ENCODE data around the gene DYNC1I1. TPM values are rescaled to one million over a fixed set of nuclear protein-coding genes. Genes with fewer than 3 reads are reported as not detected.

The DYNC1I1 gene
- total RNA-seq, 2 experiments from 2014 or later = 0.08 TPM; not detected in 1

DNA sequence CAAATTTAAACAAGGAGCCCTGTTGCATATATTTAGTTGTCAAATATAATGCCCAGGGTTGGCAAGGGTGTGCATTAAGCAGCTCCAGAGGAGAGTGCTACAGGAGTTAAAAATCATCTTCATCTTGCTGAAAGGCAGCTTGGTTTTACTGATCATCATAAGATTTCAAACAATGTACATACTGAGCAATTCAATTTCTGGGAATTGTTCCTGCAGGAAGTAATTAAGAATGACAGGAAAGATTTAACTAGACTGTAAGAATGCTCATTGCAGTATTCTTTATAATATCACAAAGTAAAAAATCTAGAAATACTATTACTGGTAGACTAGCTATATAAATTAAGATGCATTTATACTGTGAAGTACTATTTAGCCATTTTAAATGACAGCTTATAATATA is 153.6 kb downstream of the DYNC1I1 start:
- Histone ChIP-seq H3K4me3 (ENCODE audit: low read length) (no peak overlapping the region), H3K36me3 (ENCODE audit: insufficient read depth, low read length) (no peaks in the 10 kb centered on the region), H3K4me1 (ENCODE audit: insufficient read depth, low read length) (no peaks in the 10 kb centered on the region), H3K27ac (ENCODE audit: low read depth in 1 of 2, low read length in 2 of 2) (no peak overlapping the region), H3K27me3 (ENCODE audit: control insufficient read depth in 1 of 2, insufficient read depth in 2 of 2, low read length in 2 of 2) (peaks cover 0 to 9% of the 10 kb centered on the region in 2 experiments), H3K9me3 (ENCODE audit: control insufficient read depth in 1 of 2, insufficient read depth in 1 of 2, low read length in 2 of 2) (no peaks in the 10 kb centered on the region)
- H3K27me3 Mint-ChIP-seq = peaks cover 27% of the 10 kb centered on the region
- H3K36me3 Mint-ChIP-seq (ENCODE audit: low read depth) = no peaks in the 10 kb centered on the region
- H3K4me1 Mint-ChIP-seq (ENCODE audit: low read depth) = no peaks in the 10 kb centered on the region
- ATAC-seq (ENCODE audit: poor library complexity) (no peak), DNase-seq (no peak)
- intact Hi-C loops (cut with DNase I, micrococcal nuclease) = no loop called here
- H3K4me3 Mint-ChIP-seq = no peak overlapping the region
- TF ChIP-seq, protein P1, sequence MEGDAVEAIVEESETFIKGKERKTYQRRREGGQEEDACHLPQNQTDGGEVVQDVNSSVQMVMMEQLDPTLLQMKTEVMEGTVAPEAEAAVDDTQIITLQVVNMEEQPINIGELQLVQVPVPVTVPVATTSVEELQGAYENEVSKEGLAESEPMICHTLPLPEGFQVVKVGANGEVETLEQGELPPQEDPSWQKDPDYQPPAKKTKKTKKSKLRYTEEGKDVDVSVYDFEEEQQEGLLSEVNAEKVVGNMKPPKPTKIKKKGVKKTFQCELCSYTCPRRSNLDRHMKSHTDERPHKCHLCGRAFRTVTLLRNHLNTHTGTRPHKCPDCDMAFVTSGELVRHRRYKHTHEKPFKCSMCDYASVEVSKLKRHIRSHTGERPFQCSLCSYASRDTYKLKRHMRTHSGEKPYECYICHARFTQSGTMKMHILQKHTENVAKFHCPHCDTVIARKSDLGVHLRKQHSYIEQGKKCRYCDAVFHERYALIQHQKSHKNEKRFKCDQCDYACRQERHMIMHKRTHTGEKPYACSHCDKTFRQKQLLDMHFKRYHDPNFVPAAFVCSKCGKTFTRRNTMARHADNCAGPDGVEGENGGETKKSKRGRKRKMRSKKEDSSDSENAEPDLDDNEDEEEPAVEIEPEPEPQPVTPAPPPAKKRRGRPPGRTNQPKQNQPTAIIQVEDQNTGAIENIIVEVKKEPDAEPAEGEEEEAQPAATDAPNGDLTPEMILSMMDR (IDR thresholded peaks at IDR 0.05) = no peak
- H3K27ac Mint-ChIP-seq = no peak overlapping the region
- ChIA-PET CTCF (no interaction called here), POLR2A (no interaction called here)
- no peaks in the 10 kb centered on the region for H3K9me3 Mint-ChIP-seq

GRCh38 chr7:95927756-95928155 is 155.4 kb downstream of the DYNC1I1 start:
- Histone ChIP-seq H3K27me3 (ENCODE audit: control insufficient read depth in 1 of 2, insufficient read depth in 2 of 2, low read length in 2 of 2) (peaks cover 0 to 8% of the 10 kb centered on the region in 2 experiments), H3K4me1 (ENCODE audit: insufficient read depth, low read length) (no peaks in the 10 kb centered on the region), H3K36me3 (ENCODE audit: insufficient read depth, low read length) (no peaks in the 10 kb centered on the region), H3K27ac (ENCODE audit: low read depth in 1 of 2, low read length in 2 of 2) (no peak overlapping the region), H3K4me3 (ENCODE audit: low read length) (no peak overlapping the region), H3K9me3 (ENCODE audit: control insufficient read depth in 1 of 2, insufficient read depth in 1 of 2, low read length in 2 of 2) (no peaks in the 10 kb centered on the region)
- ChIA-PET CTCF (no interaction called here), POLR2A (no interaction called here)
- ATAC-seq (ENCODE audit: poor library complexity) = no peak
- H3K36me3 Mint-ChIP-seq (ENCODE audit: low read depth) = no peaks in the 10 kb centered on the region
- H3K4me1 Mint-ChIP-seq (ENCODE audit: low read depth) = no peaks in the 10 kb centered on the region
- intact Hi-C loops (cut with DNase I, micrococcal nuclease) = no loop called here
- H3K4me3 Mint-ChIP-seq = no peak overlapping the region
- H3K27me3 Mint-ChIP-seq = peaks cover 34% of the 10 kb centered on the region
- H3K9me3 Mint-ChIP-seq = no peaks in the 10 kb centered on the region
- no peak for DNase-seq
- H3K27ac Mint-ChIP-seq = no peak overlapping the region
- TF ChIP-seq, protein P1 (IDR thresholded peaks at IDR 0.05) = no peak

- Histone ChIP-seq H3K4me3 (ENCODE audit: low read length) (no peak overlapping the region), H3K27me3 (ENCODE audit: control insufficient read depth in 1 of 2, insufficient read depth in 2 of 2, low read length in 2 of 2) (peaks cover 0 to 8% of the 10 kb centered on the region in 2 experiments), H3K36me3 (ENCODE audit: insufficient read depth, low read length) (no peaks in the 10 kb centered on the region), H3K4me1 (ENCODE audit: insufficient read depth, low read length) (no peaks in the 10 kb centered on the region), H3K9me3 (ENCODE audit: control insufficient read depth in 1 of 2, insufficient read depth in 1 of 2, low read length in 2 of 2) (no peaks in the 10 kb centered on the region), H3K27ac (ENCODE audit: low read depth in 1 of 2, low read length in 2 of 2) (no peak overlapping the region)
- ATAC-seq (ENCODE audit: poor library complexity) (no peak), DNase-seq (no peak)
- TF ChIP-seq, protein P1 (IDR thresholded peaks at IDR 0.05) = no peak
- H3K27ac Mint-ChIP-seq = no peak overlapping the region
- H3K4me1 Mint-ChIP-seq (ENCODE audit: low read depth) = no peaks in the 10 kb centered on the region
- peaks cover 33% of the 10 kb centered on the region for H3K27me3 Mint-ChIP-seq
- no peak overlapping the region for H3K4me3 Mint-ChIP-seq
- intact Hi-C loops (cut with DNase I, micrococcal nuclease) = no loop called here
- H3K9me3 Mint-ChIP-seq = no peaks in the 10 kb centered on the region
- ChIA-PET CTCF (interaction anchor here (1.2 kb wide), 1 partner anchor 14 kb away, joined by 3 read pairs; no protein-coding TSS in a partner anchor), POLR2A (no interaction called here)
- H3K36me3 Mint-ChIP-seq (ENCODE audit: low read depth) = no peaks in the 10 kb centered on the region
Measured at GRCh38 chr7:95929710-95930280, 157.4 kb downstream of the DYNC1I1 start.
